ENCODE results near the gene EVA1C. TPM values are rescaled to one million over a fixed set of nuclear protein-coding genes. Genes with fewer than 3 reads are reported as not detected.

Gene EVA1C
- total and polyA plus RNA-seq, 2 donors (not counting 1 experiment from before 2014, with no cell fraction given), result 0.84 to 1.6 TPM

- POLR2A ChIA-PET, result no interaction called here
- H3K27ac ChIP-seq (ENCODE audit: low read length in 2 of 2), result no peak overlapping the region
- peaks cover 6% of the 10 kb centered on the region for H3K27me3 Mint-ChIP-seq
These were observed 121.1 kb downstream of the EVA1C start for GRCh38 chr21:32533611-32534010.

GRCh38 chr21:32534113-32534512 lies 121.6 kb downstream of the EVA1C start:
- H3K9ac ChIP-seq (ENCODE audit: low read length), result no peak overlapping the region
- no peaks in the 10 kb centered on the region for H3K36me3 ChIP-seq (replicated peaks in 1 of 2; ENCODE audit: control extremely low read depth in 1 of 2, control insufficient read depth in 1 of 2, extremely low read depth in 1 of 2, insufficient read depth in 2 of 2, low read length in 1 of 2)
- Mint-ChIP-seq H3K27ac (no peak overlapping the region), H3K4me1 (no peaks in the 10 kb centered on the region), H3K4me3 (no peak overlapping the region), H3K27me3 (peaks cover 6% of the 10 kb centered on the region), H3K9me3 (ENCODE audit: insufficient read depth) (no peaks in the 10 kb centered on the region)
- intact Hi-C loops (cut with micrococcal nuclease), result no loop called here
- H3K27me3 ChIP-seq (replicated peaks in 1 of 4; ENCODE audit: control extremely low read depth in 1 of 4, control insufficient read depth in 3 of 4, insufficient read depth in 4 of 4, low read length in 3 of 4), result peaks cover 0 to 8% (median 1%) of the 10 kb centered on the region in 4 experiments
- TF ChIP-seq CTCF (IDR thresholded peaks at IDR 0.05) (no peak), EZH2 (IDR thresholded peaks at IDR 0.05; ENCODE audit: borderline replicate concordance, insufficient read depth, low read depth, low read length, poor library complexity, severe bottlenecking) (no peak)
- no peak overlapping the region for H3K4me2 ChIP-seq (replicated peaks; ENCODE audit: low read depth, low read length, poor library complexity, severe bottlenecking)
- no peak overlapping the region for H2AFZ ChIP-seq (ENCODE audit: insufficient read depth, low read depth, low read length, poor library complexity, severe bottlenecking)
- ATAC-seq (ENCODE audit: low read depth), result no peak
- H3K9me3 ChIP-seq (ENCODE audit: control extremely low read depth in 1 of 3, control insufficient read depth in 2 of 3, insufficient read depth in 1 of 3, low read length in 2 of 3), result peaks cover 0 to 9% (median 0%) of the 10 kb centered on the region in 3 donors
- H3K4me1 ChIP-seq (ENCODE audit: control insufficient read depth in 2 of 2, insufficient read depth in 2 of 2, low read length in 2 of 2), result no peaks in the 10 kb centered on the region
- DNase-seq, result no peak
- H4K20me1 ChIP-seq (ENCODE audit: control insufficient read depth, insufficient read depth, low read length, poor library complexity, severe bottlenecking), result no peaks in the 10 kb centered on the region
- ChIA-PET POLR2A (no interaction called here), CTCF (no interaction called here)
- no peak overlapping the region for H3K27ac ChIP-seq (ENCODE audit: low read length in 2 of 2)
- WGBS (ENCODE audit: insufficient coverage), result 90% methylated on average over 4 of the region's 8 CpGs
- no peaks in the 10 kb centered on the region for H3K79me2 ChIP-seq (ENCODE audit: control insufficient read depth, insufficient read depth, low read length)
- H3K4me3 ChIP-seq (ENCODE audit: control extremely low read depth in 1 of 5, extremely low read depth in 1 of 5, insufficient read depth in 1 of 5, low read depth in 2 of 5, low read length in 4 of 5), result no peak overlapping the region

More at GRCh38 chr21:32533611-32534010, 121.1 kb downstream of the EVA1C start:
- Histone ChIP-seq H3K27me3 (replicated peaks in 1 of 4; ENCODE audit: control extremely low read depth in 1 of 4, control insufficient read depth in 3 of 4, insufficient read depth in 4 of 4, low read length in 3 of 4) (peaks cover 0 to 8% (median 1%) of the 10 kb centered on the region in 4 experiments), H3K79me2 (ENCODE audit: control insufficient read depth, insufficient read depth, low read length) (no peaks in the 10 kb centered on the region), H3K4me1 (ENCODE audit: control insufficient read depth in 2 of 2, insufficient read depth in 2 of 2, low read length in 2 of 2) (no peaks in the 10 kb centered on the region), H3K4me2 (replicated peaks; ENCODE audit: low read depth, low read length, poor library complexity, severe bottlenecking) (no peak overlapping the region), H4K20me1 (ENCODE audit: control insufficient read depth, insufficient read depth, low read length, poor library complexity, severe bottlenecking) (no peaks in the 10 kb centered on the region), H3K4me3 (ENCODE audit: control extremely low read depth in 1 of 5, extremely low read depth in 1 of 5, insufficient read depth in 1 of 5, low read depth in 2 of 5, low read length in 4 of 5) (no peak overlapping the region), H3K9me3 (ENCODE audit: control extremely low read depth in 1 of 3, control insufficient read depth in 2 of 3, insufficient read depth in 1 of 3, low read length in 2 of 3) (peaks cover 0 to 9% (median 0%) of the 10 kb centered on the region in 3 donors), H3K36me3 (replicated peaks in 1 of 2; ENCODE audit: control extremely low read depth in 1 of 2, control insufficient read depth in 1 of 2, extremely low read depth in 1 of 2, insufficient read depth in 2 of 2, low read length in 1 of 2) (no peaks in the 10 kb centered on the region), H3K9ac (ENCODE audit: low read length) (no peak overlapping the region), H2AFZ (ENCODE audit: insufficient read depth, low read depth, low read length, poor library complexity, severe bottlenecking) (no peak overlapping the region)
- TF ChIP-seq CTCF (IDR thresholded peaks at IDR 0.05) (no peak), EZH2 (IDR thresholded peaks at IDR 0.05; ENCODE audit: borderline replicate concordance, insufficient read depth, low read depth, low read length, poor library complexity, severe bottlenecking) (no peak)
- Mint-ChIP-seq H3K4me1 (no peaks in the 10 kb centered on the region), H3K9me3 (ENCODE audit: insufficient read depth) (no peaks in the 10 kb centered on the region), H3K27ac (no peak overlapping the region), H3K4me3 (no peak overlapping the region)
- WGBS (ENCODE audit: insufficient coverage), result 92% methylated on average over 4 of the region's 7 CpGs
- CTCF ChIA-PET, result no interaction called here
- intact Hi-C loops (cut with micrococcal nuclease), result no loop called here
- ATAC-seq (ENCODE audit: low read depth), result no peak
- DNase-seq, result no peak
